Caco-2 (cell line): ENCODE data around the gene SLC26A1. TPM values are rescaled to one million over a fixed set of nuclear protein-coding genes. Genes with fewer than 3 reads are reported as not detected.

ENCODE experiments used
- BruUV-seq: library from RNA; stranded (reverse); fragments of 400-500 nt; replicated peaks from 2 replicates; lab custom pipeline; 2021; lab: Mats Ljungman, UMichigan
- CTCF ChIA-PET: fragments of 300-600 bp; sonication (Branson Sonifier 250); formaldehyde crosslinking; loops from one replicate; lab custom pipeline; 2022; ENCODE audit warnings: antibody characterized with exemption; lab: Charles Lee
- POLR2A ChIA-PET: fragments of 300-600 bp; sonication (Branson Sonifier 250); formaldehyde crosslinking; loops from one replicate; lab custom pipeline; 2022; ENCODE audit warnings: antibody characterized with exemption; lab: Charles Lee
- DNase-seq, 2 experiments: peaks; one replicate each; pipeline versions ENCODE4 v3.0.0 to v3.0.0-alpha.2; 2020 to 2022
- H3K27me3 ChIP-seq: replicated peaks from 2 replicates; pipeline ENCODE4 v1.6.0; 2011; ENCODE audit warnings: low read length; ENCODE audit not compliant: control insufficient read depth, insufficient read depth
- H3K36me3 ChIP-seq: 2 replicates; pipeline ENCODE4 v1.5.1; 2011; ENCODE audit warnings: low read length; ENCODE audit not compliant: control insufficient read depth, insufficient read depth
- H3K4me1 ChIP-seq: fragments of 250-450 bp; sonication (Bioruptor Pico); 2 replicates; pipeline ENCODE4 v1.5.1; 2020; ENCODE audit warnings: mild to moderate bottlenecking
- H3K4me3 ChIP-seq: 2 replicates; pipeline ENCODE4 v1.5.1; 2011; ENCODE audit warnings: low read depth, mild to moderate bottlenecking, control low read depth, low read length
- H3K9me3 ChIP-seq: fragments of 250-450 bp; sonication (Bioruptor Pico); 2 replicates; pipeline ENCODE4 v1.5.1; 2020; ENCODE audit warnings: mild to moderate bottlenecking, moderate library complexity
- H3K27ac Mint-ChIP-seq: one replicate; pipeline ENCODE4 v1.8.0; 2022; ENCODE audit warnings: mixed read lengths; ENCODE audit not compliant: unreplicated experiment
- H3K27me3 Mint-ChIP-seq: one replicate; pipeline ENCODE4 v1.8.0; 2022; ENCODE audit warnings: mixed read lengths; ENCODE audit not compliant: insufficient read depth, unreplicated experiment
- H3K36me3 Mint-ChIP-seq: one replicate; pipeline ENCODE4 v1.8.0; 2022; ENCODE audit warnings: mild to moderate bottlenecking, mixed read lengths; ENCODE audit not compliant: insufficient read depth, unreplicated experiment
- H3K4me1 Mint-ChIP-seq: one replicate; pipeline ENCODE4 v1.8.0; 2022; ENCODE audit warnings: low read depth, mixed read lengths; ENCODE audit not compliant: unreplicated experiment
- H3K4me3 Mint-ChIP-seq: one replicate; pipeline ENCODE4 v1.8.0; 2022; ENCODE audit warnings: mild to moderate bottlenecking, moderate library complexity, mixed read lengths; ENCODE audit not compliant: unreplicated experiment
- H3K9me3 Mint-ChIP-seq: one replicate; pipeline ENCODE4 v1.8.0; 2022; ENCODE audit warnings: mixed read lengths; ENCODE audit not compliant: unreplicated experiment
- CTCF ChIP-seq, 2 experiments: fragments of 200-600 bp in 1 of 2; IDR thresholded peaks; 1 replicate in 1 of 2; 2 replicates in 1 of 2; pipeline versions ENCODE4 v1.5.1 to v1.8.0; 2011 to 2022; ENCODE audit warnings: antibody characterized with exemption in 1 of 2, control low read depth in 1 of 2, inconsistent platforms in 1 of 2, low read depth in 1 of 2, low read length in 1 of 2, mild to moderate bottlenecking in 1 of 2, moderate library complexity in 1 of 2; ENCODE audit not compliant: insufficient read depth in 1 of 2, severe bottlenecking in 1 of 2, unreplicated experiment in 1 of 2
- intact Hi-C: fragments of 100-400 bp; cut with micrococcal nuclease; formaldehyde crosslinking; loops from one replicate; pipeline ENCODE4 v1.10.0; 2022; ENCODE audit not compliant: unreplicated experiment
- total RNA-seq: library from RNA; stranded (reverse); gene quantifications from 2 replicates; pipeline ENCODE4 v1.2.3, GENCODE V29; 2022

Gene SLC26A1
- total RNA-seq, 1 experiment from 2014 or later = 9.6 TPM

DNA sequence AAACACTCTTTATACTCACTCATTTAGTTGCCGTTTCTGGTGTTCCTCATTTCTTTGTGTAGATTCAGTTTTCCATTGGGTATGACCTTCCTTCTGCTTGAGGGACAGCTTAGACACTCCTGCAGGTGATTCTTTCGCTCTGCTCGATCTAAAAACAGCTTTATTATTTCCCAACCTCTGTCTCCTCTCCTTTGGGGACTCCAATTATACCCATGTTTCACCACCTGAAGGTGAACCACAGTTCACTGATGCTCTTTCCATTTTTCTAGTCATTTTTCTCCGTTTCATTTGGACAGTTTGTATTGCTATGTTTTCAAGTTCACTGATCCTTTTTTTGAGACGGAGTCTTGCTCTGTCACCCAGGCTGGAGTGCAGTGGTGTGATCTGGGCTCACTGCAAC, 13.7 kb upstream of the SLC26A1 start:
- Mint-ChIP-seq H3K4me3 (no peak overlapping the region), H3K4me1 (peaks cover 6% of the 10 kb centered on the region), H3K27ac (no peak overlapping the region), H3K36me3 (peaks cover 16% of the 10 kb centered on the region), H3K9me3 (peaks cover 10% of the 10 kb centered on the region), H3K27me3 (peaks cover 6% of the 10 kb centered on the region)
- ChIA-PET POLR2A (no interaction called here), CTCF (no interaction called here)
- no peak for DNase-seq
- Histone ChIP-seq H3K27me3 (no peaks in the 10 kb centered on the region), H3K4me1 (peaks cover 13% of the 10 kb centered on the region), H3K9me3 (peaks cover 7% of the 10 kb centered on the region; the same call in 1 of the 2 replicates), H3K4me3 (no peak overlapping the region), H3K36me3 (no peaks in the 10 kb centered on the region)
- TF ChIP-seq CTCF (IDR thresholded peaks at IDR 0.05; ENCODE audit: insufficient read depth in 1 of 2, low read depth in 1 of 2, low read length in 1 of 2, severe bottlenecking in 1 of 2, unreplicated experiment in 1 of 2) = no peak
- intact Hi-C loops = no loop called here
- BruUV-seq = no TSS peak

DNA sequence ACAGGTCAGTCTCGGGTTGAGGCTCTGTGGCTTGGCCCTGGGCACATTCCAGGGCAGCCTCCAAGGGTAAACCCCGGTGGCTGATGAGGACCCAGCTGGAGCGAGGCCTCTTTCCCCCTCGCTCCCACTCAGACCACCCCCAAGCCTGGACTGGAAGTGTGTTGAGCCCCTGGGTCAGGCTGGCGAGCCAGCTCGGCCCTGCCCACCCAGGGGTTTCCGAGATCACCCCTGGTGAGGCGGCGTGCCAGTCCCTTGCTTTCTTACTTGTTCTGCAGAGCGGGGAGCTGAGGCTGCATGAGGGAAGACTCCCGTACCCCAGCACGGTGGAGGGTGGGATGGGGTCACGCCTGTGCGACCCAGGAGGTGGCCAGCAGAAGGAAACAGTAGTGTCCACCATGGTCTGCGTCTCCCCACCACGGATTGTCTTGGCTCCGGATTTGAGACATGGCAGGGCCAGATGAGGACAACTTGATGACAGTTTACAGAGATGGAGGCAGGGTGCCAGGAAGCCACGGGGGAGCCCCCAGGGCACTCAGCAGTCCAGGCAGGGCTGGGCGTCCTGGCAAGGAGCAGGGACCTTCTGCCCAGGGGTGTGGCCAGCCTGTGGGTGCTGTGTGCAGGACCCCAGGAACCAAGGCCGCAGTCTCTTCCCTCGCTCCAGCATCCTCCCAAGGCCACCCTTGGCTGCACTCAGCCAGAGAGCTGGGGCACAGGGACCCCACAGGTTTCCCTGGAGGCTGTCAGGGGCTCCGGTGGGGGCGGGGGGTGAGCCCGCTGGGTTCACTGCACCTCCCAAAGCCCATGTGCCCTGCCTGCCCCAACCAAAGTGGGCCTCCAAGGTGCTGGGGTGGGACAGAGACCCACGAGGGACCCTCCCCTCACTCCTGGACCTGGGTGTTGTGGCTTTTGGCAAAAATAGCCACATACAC, 11.6 kb upstream of the SLC26A1 start:
- H3K27me3 ChIP-seq = no peaks in the 10 kb centered on the region
- DNase-seq = no peak
- no peak overlapping the region for H3K4me3 Mint-ChIP-seq

DNA sequence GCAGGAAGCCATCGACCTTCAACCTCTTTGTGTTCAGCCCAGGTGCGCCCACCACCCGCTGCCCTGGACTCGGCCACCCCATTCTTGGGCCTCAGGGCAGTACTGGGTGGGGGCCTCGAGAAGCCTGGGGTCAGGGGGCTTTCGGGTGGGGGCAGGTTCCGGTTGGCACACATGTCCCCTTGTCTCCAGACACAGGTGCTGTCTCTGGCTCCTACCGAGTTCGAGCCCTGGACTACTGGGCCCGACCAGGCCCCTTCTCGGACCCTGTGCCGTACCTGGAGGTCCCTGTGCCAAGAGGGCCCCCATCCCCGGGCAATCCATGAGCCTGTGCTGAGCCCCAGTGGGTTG, 10.8 kb upstream of the SLC26A1 start:
- no peaks in the 10 kb centered on the region for H3K27me3 ChIP-seq
- ChIA-PET POLR2A (no interaction called here), CTCF (no interaction called here)
- 0 out of 2 replicates have a peak, but pooled peaks cover 3% of the 10 kb centered on the region for H3K4me1 ChIP-seq
- no peak overlapping the region for H3K27ac Mint-ChIP-seq
- peaks cover 7% of the 10 kb centered on the region for H3K27me3 Mint-ChIP-seq
- BruUV-seq = no TSS peak
- peaks cover 7% of the 10 kb centered on the region; the same call in 1 of the 2 replicates for H3K9me3 ChIP-seq
- no peak for TF ChIP-seq CTCF (IDR thresholded peaks at IDR 0.05; ENCODE audit: insufficient read depth in 1 of 2, low read depth in 1 of 2, low read length in 1 of 2, severe bottlenecking in 1 of 2, unreplicated experiment in 1 of 2)
- peaks cover 10% of the 10 kb centered on the region for H3K9me3 Mint-ChIP-seq
- H3K36me3 ChIP-seq = no peaks in the 10 kb centered on the region
- H3K4me3 ChIP-seq = no peak overlapping the region
- H3K4me3 Mint-ChIP-seq = no peak overlapping the region
- H3K4me1 Mint-ChIP-seq = peaks cover 4% of the 10 kb centered on the region
- no peak for DNase-seq
- intact Hi-C loops = no loop called here
- H3K36me3 Mint-ChIP-seq = peaks cover 24% of the 10 kb centered on the region

More for the DNA sequence above, 11.6 kb upstream of the SLC26A1 start:
- peaks cover 6% of the 10 kb centered on the region for H3K27me3 Mint-ChIP-seq
- no peaks in the 10 kb centered on the region for H3K36me3 ChIP-seq
- H3K4me1 Mint-ChIP-seq = peaks cover 6% of the 10 kb centered on the region
- intact Hi-C loops = no loop called here
- H3K4me1 ChIP-seq = 0 out of 2 replicates have a peak, but pooled peaks cover 5% of the 10 kb centered on the region
- H3K36me3 Mint-ChIP-seq = peaks cover 21% of the 10 kb centered on the region
- no peak overlapping the region for H3K27ac Mint-ChIP-seq
- BruUV-seq = no TSS peak
- peaks cover 7% of the 10 kb centered on the region; the same call in 1 of the 2 replicates for H3K9me3 ChIP-seq
- no peak for TF ChIP-seq CTCF (IDR thresholded peaks at IDR 0.05; ENCODE audit: insufficient read depth in 1 of 2, low read depth in 1 of 2, low read length in 1 of 2, severe bottlenecking in 1 of 2, unreplicated experiment in 1 of 2)
- H3K9me3 Mint-ChIP-seq = peaks cover 10% of the 10 kb centered on the region
- ChIA-PET POLR2A (no interaction called here), CTCF (no interaction called here)
- no peak overlapping the region for H3K4me3 ChIP-seq
